Measurements from ENCODE around the gene RBFOX2.

Gene RBFOX2

GRCh38 chr22:35726933-35727332 lies 301.7 kb downstream of the RBFOX2 start:
- TF ChIP-seq, protein P1, sequence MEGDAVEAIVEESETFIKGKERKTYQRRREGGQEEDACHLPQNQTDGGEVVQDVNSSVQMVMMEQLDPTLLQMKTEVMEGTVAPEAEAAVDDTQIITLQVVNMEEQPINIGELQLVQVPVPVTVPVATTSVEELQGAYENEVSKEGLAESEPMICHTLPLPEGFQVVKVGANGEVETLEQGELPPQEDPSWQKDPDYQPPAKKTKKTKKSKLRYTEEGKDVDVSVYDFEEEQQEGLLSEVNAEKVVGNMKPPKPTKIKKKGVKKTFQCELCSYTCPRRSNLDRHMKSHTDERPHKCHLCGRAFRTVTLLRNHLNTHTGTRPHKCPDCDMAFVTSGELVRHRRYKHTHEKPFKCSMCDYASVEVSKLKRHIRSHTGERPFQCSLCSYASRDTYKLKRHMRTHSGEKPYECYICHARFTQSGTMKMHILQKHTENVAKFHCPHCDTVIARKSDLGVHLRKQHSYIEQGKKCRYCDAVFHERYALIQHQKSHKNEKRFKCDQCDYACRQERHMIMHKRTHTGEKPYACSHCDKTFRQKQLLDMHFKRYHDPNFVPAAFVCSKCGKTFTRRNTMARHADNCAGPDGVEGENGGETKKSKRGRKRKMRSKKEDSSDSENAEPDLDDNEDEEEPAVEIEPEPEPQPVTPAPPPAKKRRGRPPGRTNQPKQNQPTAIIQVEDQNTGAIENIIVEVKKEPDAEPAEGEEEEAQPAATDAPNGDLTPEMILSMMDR (conservative IDR thresholded peaks at IDR 0.05), result no peak
- no peak overlapping the region for H3K27ac ChIP-seq

GRCh38 chr22:35726398-35726797 lies 302.2 kb downstream of the RBFOX2 start:
- no peak overlapping the region for H3K27ac ChIP-seq
- TF ChIP-seq, protein P1 (conservative IDR thresholded peaks at IDR 0.05), result no peak

GRCh38 chr22:35725521-35725920 lies 303.1 kb downstream of the RBFOX2 start:
- TF ChIP-seq, protein P1 (conservative IDR thresholded peaks at IDR 0.05), result no peak
- no peak overlapping the region for H3K27ac ChIP-seq

DNA sequence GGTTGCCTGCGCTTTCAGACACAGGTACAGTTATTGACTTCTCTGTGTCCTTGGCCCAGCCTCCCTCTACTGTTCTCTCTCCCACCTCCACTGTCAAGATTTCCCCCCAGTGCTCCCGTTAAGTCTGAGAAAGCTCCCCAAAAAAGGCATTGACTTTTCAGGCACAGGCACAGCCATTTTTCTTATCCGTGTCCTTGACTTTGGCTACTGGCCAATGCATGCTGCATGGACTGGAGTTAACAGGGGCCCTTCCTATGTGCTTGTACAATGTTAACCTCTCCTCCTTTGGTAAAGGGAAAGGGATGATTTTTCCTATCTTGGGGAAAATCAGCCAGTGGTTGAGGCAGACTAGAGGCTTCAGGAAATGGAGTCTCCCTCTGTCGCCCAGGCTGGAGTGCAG lies 306.7 kb downstream of the RBFOX2 start:
- TF ChIP-seq, protein P1 (conservative IDR thresholded peaks at IDR 0.05), result no peak
- H3K27ac ChIP-seq, result no peak overlapping the region

DNA sequence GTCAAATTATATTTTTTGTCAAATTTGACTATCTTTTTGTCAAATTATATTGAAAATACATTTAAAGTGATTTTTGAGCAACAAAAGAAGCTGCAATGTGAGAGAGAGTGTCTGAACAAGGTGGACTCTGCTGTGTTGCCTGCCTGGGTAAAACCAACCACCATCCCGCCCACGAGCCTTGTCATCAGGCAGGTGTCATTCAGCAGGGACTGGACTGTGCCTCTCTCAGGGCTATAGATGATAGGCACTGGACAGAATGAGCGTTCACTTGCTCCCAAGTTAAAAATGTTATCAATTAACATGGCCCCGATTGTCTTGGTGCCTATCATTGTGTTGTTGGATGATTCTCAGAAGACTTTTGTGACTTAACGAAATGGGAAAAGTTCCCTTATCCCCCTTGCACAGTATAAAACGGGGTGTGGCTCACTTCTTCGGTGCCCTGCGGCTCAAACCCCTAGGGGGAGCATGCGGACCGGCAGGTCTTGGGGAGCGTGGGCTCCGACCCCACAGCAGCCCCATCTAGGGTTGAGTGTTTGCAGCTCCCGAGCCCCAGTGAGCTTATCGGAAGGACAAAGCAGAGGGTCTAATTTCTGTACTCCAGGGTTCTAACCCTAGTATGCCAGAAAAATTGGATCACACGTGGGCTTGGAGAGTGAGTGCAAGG lies 309.3 kb downstream of the RBFOX2 start:
- TF ChIP-seq, protein P1 (conservative IDR thresholded peaks at IDR 0.05), result no peak
- H3K27ac ChIP-seq, result no peak overlapping the region

- TF ChIP-seq, protein P1 (conservative IDR thresholded peaks at IDR 0.05), result no peak
- no peak within 1 kb of the TSS for H3K27ac ChIP-seq
These were observed 311.1 kb downstream of the RBFOX2 start, which contains the start of gene APOL5 for GRCh38 chr22:35717572-35717971. APOL5 (plus strand) TSS chr22:35717872; CDS start chr22:35717872, 0 bp downstream.

DNA sequence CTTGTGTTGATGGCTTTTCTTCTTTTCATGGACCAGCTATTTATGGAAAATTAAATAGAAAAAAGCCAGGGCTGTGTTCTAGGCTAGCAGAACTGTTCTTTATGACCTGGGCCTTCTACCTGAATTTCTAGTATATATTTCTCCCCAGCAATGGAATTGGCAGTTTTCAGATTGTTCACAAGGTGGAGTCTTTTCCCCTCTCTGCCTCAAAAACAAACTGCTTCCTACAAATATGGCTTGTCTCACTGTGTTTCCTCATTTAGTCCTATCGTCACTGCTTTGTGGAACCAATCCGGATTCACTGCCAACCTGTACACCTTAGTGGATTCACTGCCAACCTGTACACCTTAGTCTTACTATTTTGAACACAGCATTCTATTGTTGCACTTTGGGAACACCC lies 316.0 kb downstream of the RBFOX2 start:
- TF ChIP-seq, protein P1 (conservative IDR thresholded peaks at IDR 0.05), result no peak

More for the DNA sequence above, 316.0 kb downstream of the RBFOX2 start:
- no peak overlapping the region for H3K27ac ChIP-seq
